AG04450 (cell line): Measurements from ENCODE around the gene SNRNP200. TPM values are rescaled to one million over a fixed set of nuclear protein-coding genes. Genes with fewer than 3 reads are reported as not detected.
A peak's percentile ranks its signal among the peaks of the same experiment; 100 is the strongest.
"Not testable (repeated sequence)": the region's sequence is repeated elsewhere in the genome, so short reads cannot be mapped to it uniquely, and the experiment has no call there.

ENCODE experiments used
- CTCF ChIA-PET: fragments of 300-600, 350-600 bp; formaldehyde crosslinking; extraction: SDS; loops from one replicate; lab custom pipeline; 2022; ENCODE audit warnings: antibody characterized with exemption, inconsistent platforms; lab: Charles Lee
- POLR2A ChIA-PET: fragments of 350-600 bp; formaldehyde crosslinking; extraction: SDS; loops from one replicate; lab custom pipeline; 2021; ENCODE audit warnings: antibody characterized with exemption, inconsistent platforms; lab: Yijun Ruan, JAX
- DNase-seq: peaks from one replicate; pipeline ENCODE4 v3.0.0-alpha.2; 2011; ENCODE audit warnings: low read depth, low spot score
- H3K27ac ChIP-seq: one replicate; pipeline ENCODE4 v1.5.1; 2012; ENCODE audit warnings: low read depth, low read length, control low read depth
- H3K27me3 ChIP-seq: one replicate; pipeline ENCODE4 v1.6.0; 2012; ENCODE audit warnings: low read length; ENCODE audit not compliant: control insufficient read depth, insufficient read depth
- H3K4me3 ChIP-seq: 2 replicates; pipeline ENCODE4 v1.5.1; 2011; ENCODE audit warnings: mild to moderate bottlenecking, low read depth, low read length, control low read depth
- H3K9me3 ChIP-seq: 2 replicates; pipeline ENCODE4 v1.5.1; 2012; ENCODE audit warnings: low read length; ENCODE audit not compliant: control insufficient read depth, insufficient read depth
- polyA plus RNA-seq: library from polyadenylated mRNA; depleted of rRNA; stranded (reverse); fragments of >200 nt; gene quantifications from 2 replicates; pipeline ENCODE4 v1.2.3, GENCODE V29; 2011
- TF ChIP-seq, protein P1 (sequence below): IDR thresholded peaks from 2 replicates; pipeline ENCODE4 v1.5.1; 2011; ENCODE audit warnings: low read depth, low read length, control low read depth, inconsistent platforms

Gene SNRNP200
- polyA plus RNA-seq, 1 experiment = 99.0 TPM

DNA sequence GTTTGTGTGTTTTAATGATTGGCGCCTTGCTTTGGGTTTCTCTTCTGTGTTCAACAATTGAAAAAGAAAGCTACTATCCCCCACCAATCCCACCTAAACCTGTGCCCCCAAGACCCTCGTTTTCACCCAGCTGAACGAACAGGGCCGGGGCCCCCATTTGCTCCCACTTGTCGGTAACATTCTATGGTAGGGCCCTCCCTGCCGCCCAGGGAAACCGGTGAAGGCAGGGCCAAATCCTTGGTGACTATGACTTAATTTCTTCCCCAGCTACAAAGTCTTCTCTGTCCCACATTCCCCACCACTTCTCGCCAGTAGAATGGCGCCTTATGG is 598 bp upstream of the SNRNP200 start:
- no peaks in the 10 kb centered on the region for H3K27me3 ChIP-seq
- peak overlapping the region; percentile 57 for H3K27ac ChIP-seq
- H3K4me3 ChIP-seq = peak overlapping the region; percentile 99
- TF ChIP-seq, protein P1, sequence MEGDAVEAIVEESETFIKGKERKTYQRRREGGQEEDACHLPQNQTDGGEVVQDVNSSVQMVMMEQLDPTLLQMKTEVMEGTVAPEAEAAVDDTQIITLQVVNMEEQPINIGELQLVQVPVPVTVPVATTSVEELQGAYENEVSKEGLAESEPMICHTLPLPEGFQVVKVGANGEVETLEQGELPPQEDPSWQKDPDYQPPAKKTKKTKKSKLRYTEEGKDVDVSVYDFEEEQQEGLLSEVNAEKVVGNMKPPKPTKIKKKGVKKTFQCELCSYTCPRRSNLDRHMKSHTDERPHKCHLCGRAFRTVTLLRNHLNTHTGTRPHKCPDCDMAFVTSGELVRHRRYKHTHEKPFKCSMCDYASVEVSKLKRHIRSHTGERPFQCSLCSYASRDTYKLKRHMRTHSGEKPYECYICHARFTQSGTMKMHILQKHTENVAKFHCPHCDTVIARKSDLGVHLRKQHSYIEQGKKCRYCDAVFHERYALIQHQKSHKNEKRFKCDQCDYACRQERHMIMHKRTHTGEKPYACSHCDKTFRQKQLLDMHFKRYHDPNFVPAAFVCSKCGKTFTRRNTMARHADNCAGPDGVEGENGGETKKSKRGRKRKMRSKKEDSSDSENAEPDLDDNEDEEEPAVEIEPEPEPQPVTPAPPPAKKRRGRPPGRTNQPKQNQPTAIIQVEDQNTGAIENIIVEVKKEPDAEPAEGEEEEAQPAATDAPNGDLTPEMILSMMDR = no peak
- no peaks in the 10 kb centered on the region for H3K9me3 ChIP-seq
- CTCF ChIA-PET = no interaction called here
- DNase-seq = no peak
- POLR2A ChIA-PET = interaction anchor here (1.2 kb wide), 1 partner anchor 19 kb away, joined by 3 read pairs; the partner anchor contains the start of gene ITPRIPL1

DNA sequence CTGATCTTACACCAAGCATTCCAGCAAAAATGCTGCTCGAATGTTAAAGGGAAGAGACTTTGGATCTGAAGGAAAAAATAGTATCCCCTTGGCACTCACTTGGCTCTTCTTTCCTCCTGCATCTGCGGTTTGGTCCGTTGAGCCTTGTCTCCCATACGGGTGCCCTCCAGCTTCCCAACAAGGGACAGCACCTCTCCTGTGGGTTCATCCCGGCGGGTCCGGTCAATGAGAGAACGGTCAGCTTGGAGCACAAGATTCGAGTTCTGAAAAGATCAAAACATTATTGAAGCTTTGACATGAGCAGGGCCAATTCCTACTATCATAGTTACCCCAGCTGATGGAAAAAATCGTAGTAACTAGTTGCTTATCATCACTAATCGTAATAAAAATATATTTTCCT is 740 bp downstream of the SNRNP200 start:
- peak overlapping the region; percentile 99 for H3K4me3 ChIP-seq
- H3K27me3 ChIP-seq = no peaks in the 10 kb centered on the region
- H3K9me3 ChIP-seq = no peaks in the 10 kb centered on the region
- DNase-seq = no peak
- H3K27ac ChIP-seq = no peak overlapping the region
- TF ChIP-seq, protein P1 = no peak
- POLR2A ChIA-PET = no interaction called here
- CTCF ChIA-PET = interaction anchor here (1.4 kb wide), 1 partner anchor 204 kb away, joined by 3 read pairs; no protein-coding TSS in a partner anchor

DNA sequence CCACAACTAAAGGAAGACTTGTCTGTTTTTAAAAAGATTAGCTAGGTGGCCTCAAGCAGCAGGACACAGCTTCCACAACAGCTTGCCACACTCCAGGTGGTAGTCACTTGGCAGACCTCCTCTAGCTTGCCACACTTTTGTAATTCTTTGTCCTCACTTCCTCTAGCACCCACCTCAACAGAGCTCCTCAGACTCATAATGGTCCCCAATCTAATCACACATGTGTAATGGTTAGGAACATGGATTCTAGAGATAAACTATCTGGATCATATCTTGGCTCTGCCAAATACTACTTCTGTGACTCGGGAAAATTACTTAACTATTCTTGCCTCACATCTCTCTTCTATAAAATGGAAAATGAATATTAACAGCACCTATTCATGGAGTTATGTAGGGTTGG is 3.5 kb downstream of the SNRNP200 start:
- CTCF ChIA-PET = interaction anchor here (1.0 to 1.1 kb wide), 2 partner anchors 35 to 127 kb away, joined by 3 to 4 read pairs; no protein-coding TSS in a partner anchor

DNA sequence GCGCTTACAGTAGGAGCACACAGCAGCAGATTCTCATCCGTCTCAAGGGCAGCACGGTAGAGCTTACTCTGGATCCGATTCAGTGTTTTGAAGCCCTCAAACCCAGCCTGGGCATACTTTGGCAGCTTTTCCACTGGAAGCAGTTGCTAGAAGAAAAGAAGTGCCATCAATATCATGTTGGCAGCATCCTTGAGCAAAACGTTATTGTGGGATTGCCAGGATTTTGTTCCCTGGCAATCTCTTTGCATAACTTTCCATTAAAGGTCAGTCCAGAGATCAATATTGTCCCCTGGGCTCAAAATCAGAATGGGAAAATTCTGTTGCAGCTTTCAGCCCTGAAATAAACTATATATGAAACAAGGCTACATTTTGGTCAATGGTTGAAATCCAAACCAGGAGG is 8.4 kb downstream of the SNRNP200 start:
- ChIA-PET POLR2A (no interaction called here), CTCF (no interaction called here)
- TF ChIP-seq, protein P1 = no peak
- Histone ChIP-seq H3K27me3 (no peaks in the 10 kb centered on the region), H3K27ac (no peak overlapping the region), H3K9me3 (no peaks in the 10 kb centered on the region), H3K4me3 (no peak overlapping the region)
- DNase-seq = no peak

More for the DNA sequence above, 3.5 kb downstream of the SNRNP200 start:
- POLR2A ChIA-PET = no interaction called here
- Histone ChIP-seq H3K27me3 (no peaks in the 10 kb centered on the region), H3K9me3 (no peaks in the 10 kb centered on the region), H3K27ac (no peak overlapping the region), H3K4me3 (no peak overlapping the region)
- no peak for DNase-seq
- TF ChIP-seq, protein P1 = no peak

DNA sequence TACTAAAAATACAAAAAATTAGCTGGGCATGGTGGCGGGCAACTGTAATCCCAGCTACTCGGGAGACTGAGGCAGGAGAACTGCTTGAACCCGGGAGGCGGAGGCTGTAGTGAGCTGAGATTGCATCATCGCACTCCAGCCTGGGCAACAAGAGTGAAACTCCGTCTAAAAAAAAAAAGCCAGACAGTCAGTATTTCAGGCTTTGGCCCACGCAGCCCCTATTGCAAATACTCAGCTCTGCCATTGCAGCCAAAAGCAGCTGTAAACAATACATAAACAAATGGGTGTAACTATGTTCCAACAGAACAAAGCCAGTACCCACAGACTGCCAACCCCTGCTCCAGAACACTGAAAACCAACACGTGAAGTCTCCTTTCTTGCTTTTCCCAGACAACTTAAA is 11.1 kb downstream of the SNRNP200 start:
- CTCF ChIA-PET, H3K27me3 ChIP-seq, H3K27ac ChIP-seq, H3K4me3 ChIP-seq, H3K9me3 ChIP-seq, DNase-seq: not testable (repeated sequence)
- POLR2A ChIA-PET = interaction anchor here (1.0 kb wide), 1 partner anchor 48 kb away, joined by 4 read pairs; no protein-coding TSS in a partner anchor

DNA sequence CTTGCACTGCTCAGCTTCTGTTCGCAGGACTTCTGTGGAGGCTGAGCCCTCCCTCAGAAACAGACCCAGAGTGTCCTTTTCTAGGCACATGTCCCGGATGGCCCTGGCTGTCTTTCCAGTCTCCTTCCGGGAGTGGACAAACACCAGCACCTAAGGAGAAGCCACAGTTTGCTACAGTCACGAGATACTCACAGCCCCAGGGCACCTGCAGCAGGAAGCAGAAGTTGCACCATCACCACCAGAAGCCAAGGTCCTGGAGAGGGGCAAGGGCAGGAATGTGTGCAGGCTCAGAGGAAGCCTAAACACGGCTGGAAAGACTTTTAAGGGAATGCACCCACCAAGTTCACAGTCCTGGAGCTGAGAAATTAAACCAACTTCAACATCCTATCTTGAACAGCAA is 13.6 kb downstream of the SNRNP200 start:
- H3K27me3 ChIP-seq = no peaks in the 10 kb centered on the region
- CTCF ChIA-PET = no interaction called here
- H3K9me3 ChIP-seq = no peaks in the 10 kb centered on the region
- TF ChIP-seq, protein P1 = no peak
- H3K27ac ChIP-seq = no peak overlapping the region
- DNase-seq = no peak
- H3K4me3 ChIP-seq = no peak overlapping the region
- POLR2A ChIA-PET = no interaction called here
